ENCODE results near the gene NAA25.

- TF ChIP-seq CTCF (IDR thresholded peaks at IDR 0.05; ENCODE audit: insufficient read depth, low read length, poor library complexity, severe bottlenecking), result no peak
- no peak for TF ChIP-seq EZH2phosphoT487 (conservative IDR thresholded peaks at IDR 0.05; ENCODE audit: low read length)
Measured at GRCh38 chr12:112011685-112012084, 96.9 kb downstream of the NAA25 start.
